NCI-H1417 treated with DMSO at 0.1 percent for 48 hours (cell line): Measurements from ENCODE around the gene FAM32A.

Experiments used
- DNase-seq: peaks from one replicate; lab custom pipeline; 2025; lab: John Stamatoyannopoulos, UW

Gene FAM32A

DNA sequence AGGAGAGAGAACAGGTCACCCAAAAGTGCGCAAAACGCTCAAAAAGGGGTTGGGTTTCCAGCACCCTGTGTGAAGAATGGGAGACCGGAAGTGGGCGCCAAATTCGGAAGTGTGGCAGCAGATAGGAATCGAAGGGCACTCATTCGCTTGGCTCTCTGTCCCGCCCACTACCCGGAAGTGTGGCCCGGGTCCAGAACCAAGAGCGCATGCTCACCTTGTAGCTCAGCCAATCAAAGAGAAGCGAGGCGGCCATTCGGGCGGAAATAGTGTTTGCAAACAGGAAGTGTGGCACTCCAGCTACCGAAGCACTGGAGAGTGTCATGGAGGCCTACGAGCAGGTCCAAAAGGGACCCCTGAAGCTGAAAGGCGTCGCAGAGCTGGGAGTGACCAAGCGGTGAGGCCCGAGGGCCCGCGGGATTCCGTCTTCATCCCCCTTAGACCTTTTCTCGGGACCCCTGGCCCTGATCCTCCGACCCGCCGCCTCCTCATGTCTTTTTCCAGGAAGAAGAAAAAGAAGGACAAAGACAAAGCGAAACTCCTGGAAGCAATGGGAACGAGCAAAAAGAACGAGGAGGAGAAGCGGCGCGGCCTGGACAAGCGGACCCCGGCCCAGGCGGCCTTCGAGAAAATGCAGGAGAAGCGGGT lies at the start of gene FAM32A:
FAM32A (plus strand) TSS at position 288 of the 645 bp plus-strand sequence; CDS start at position 321, 33 bp downstream.
- DNase-seq, result peak; percentile 95

- DNase-seq, result no peak
These were observed 49.6 kb upstream of the FAM32A start for GRCh38 chr19:16135430-16136127.

DNA sequence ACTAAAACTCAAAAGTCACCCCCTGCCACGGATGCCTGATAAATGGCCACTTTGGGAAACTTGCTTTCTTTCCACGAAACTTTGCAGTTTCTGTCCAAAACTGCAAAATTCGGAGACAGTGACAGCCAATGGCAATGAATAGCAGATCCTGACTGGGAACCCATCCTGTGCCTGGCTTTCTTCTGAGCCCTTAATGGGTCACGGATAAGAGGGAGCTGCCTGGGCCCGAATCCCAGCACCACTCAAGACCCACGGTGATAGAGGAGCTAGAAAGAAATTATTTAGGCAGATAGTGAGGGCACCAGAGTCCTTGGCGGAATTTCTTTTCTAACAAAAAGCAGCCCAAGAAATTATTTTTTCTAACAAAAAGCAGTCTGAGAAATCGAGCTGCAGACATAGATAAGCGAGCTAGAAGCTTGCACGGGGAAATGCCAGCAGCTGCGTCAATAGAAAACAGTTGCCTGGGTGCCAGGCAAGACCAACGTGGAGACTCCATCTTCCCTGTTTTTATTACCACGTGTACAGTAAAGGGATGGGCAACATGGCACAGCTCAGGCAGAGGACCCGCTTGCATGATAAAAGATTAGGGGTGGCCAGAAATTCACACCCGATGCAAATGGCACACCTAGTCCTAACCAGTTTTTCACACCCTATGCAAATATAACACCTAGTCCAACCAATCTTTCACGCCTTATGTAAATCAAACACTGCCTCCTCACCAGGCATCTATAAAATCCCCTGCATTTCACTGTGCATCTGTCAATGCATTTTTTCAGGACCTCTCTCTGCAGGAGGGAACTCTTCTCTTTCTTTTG lies 48.8 kb upstream of the FAM32A start:
- DNase-seq, result no peak

GRCh38 chr19:16139752-16140151 lies 45.5 kb upstream of the FAM32A start:
- no peak for DNase-seq

- DNase-seq, result no peak
These were observed 44.2 kb upstream of the FAM32A start for GRCh38 chr19:16141043-16141442.

DNA sequence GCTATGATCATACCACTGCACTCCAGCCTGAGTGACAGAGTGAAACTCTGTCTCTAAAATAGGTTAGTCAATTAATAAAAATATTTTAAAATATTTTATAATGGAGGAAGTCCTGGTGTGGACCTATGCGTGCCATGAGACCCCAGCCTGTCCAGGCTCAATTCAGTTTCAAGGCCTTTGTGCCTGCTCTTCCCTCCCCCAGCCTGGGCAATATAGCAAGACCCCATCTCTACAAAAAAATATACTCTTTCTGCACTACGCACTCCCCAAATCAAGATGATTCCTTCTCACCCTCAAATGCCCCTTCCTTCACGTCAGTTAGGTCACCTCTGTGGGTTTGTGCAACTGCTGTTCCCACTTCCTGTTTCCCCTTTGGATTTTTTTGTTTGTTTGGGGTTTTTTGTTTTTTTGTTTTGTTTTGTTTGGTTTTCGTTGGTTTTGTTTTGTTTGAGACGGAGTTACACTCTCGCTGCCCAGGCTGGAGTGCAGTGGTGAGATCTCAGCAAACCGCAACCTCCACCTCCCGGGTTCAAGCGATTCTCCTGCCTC lies 43.1 kb upstream of the FAM32A start:
- DNase-seq, result no peak

DNA sequence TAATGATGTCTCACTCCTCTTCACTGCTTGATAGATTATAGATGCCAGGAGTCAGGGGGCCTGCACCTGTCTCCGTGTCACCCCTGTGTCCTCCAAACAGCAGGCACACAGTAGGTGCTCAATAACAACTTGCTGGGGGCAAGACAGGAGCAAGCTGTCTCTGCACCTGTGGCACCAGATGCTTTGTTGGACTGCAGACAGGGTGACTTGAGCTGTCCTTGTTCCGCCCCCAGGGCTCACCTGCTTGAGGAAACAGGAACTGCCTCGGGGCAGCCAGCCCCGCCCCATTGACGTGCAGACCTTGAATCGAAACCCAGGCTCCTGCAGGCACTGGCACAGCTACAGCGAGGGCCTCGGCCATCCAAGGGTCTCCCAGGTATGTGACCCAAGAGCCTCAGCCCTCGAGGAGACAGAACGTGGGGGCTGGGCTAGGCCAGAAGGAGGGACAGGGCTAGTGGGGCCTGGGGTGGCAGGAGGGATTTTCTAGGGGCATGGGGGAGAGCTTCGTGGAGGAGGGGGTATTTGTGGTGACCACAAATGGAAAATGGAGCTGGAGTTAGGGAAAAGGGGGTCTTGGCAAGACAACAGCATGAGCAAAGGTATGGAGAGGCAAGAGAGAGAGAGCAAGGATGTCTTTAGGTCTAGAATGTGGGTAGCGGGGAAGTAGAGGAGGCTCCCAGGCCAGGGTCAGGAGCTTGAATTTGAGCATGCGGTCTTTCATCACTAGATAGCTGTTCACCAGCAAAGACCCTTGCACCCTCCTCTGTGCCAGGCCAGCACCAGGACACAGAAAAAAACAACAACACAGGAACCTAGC lies 41.6 kb upstream of the FAM32A start, which contains the start of gene HSH2D:
HSH2D (plus strand) TSS at position 287 of the 817 bp plus-strand sequence. CDS start 5,066 bp downstream, outside the sequence.
- no peak for DNase-seq

GRCh38 chr19:16144216-16144581 lies 41.0 kb upstream of the FAM32A start:
- DNase-seq, result no peak

DNA sequence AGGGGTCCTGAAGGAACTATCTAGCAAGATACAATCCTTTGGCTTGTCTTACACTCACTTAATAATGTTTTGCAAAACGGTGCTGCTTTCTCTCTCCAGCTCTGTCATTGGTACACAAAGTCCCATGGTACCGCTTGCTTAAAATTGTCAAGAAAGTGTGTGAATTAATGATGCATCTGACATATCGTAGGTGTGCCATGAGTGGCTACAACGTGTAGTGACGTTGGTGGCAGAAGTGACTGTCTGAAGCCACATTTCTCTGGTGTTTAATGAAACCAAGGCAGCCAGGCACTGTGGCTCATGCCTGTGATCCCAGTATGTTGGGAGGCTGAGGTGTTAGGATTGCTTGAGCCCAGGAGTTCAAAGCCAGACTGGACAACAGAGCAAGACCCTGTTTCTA lies 39.1 kb upstream of the FAM32A start:
- no peak for DNase-seq

GRCh38 chr19:16148443-16149229 lies 36.6 kb upstream of the FAM32A start:
- no peak for DNase-seq

- DNase-seq, result no peak
These were observed 31.5 kb upstream of the FAM32A start for GRCh38 chr19:16153582-16154336.

DNA sequence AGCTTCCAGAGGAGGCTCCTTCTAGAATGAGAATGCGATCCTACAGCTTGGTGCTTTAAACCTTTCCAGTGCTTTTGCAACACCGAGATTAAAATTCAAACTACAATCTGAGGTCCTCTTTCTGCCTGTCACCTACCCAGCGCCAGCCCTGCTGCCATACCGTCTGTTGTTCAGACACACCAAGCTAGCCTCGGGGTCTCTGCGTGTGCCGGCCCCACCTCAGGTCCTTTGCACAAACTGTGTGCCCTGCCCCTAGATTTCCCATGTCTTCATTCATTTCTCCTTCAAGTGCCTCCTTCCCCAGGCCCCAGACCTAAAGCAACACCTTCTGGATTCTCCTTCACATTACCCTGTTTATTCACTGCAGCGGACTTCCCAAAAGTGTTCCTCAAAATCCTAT lies 30.7 kb upstream of the FAM32A start:
- DNase-seq, result no peak

GRCh38 chr19:16155128-16155527 lies 30.1 kb upstream of the FAM32A start:
- no peak for DNase-seq

- DNase-seq, result no peak
These were observed 28.3 kb upstream of the FAM32A start for GRCh38 chr19:16156904-16157303.

DNA sequence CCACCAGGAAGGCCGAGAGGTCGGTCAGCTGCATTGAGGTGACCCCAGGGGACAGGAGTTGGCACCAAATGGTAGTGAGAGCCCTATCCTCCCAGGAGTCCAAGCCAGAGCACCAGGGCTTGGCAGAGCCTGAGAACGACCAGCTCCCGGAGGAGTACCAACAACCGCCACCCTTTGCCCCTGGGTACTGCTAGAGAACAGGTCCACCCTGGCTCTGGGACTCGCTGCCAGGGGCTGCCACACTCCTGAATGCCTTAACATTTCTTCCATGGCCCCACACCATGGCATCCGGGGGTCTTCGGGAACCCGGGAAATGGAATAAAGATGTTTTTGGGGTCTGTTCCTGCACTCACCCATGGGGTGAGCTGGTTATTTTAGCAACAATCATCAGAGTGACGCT lies 27.6 kb upstream of the FAM32A start:
- DNase-seq, result no peak

GRCh38 chr19:16159655-16160054 lies 25.6 kb upstream of the FAM32A start:
- DNase-seq, result no peak

DNA sequence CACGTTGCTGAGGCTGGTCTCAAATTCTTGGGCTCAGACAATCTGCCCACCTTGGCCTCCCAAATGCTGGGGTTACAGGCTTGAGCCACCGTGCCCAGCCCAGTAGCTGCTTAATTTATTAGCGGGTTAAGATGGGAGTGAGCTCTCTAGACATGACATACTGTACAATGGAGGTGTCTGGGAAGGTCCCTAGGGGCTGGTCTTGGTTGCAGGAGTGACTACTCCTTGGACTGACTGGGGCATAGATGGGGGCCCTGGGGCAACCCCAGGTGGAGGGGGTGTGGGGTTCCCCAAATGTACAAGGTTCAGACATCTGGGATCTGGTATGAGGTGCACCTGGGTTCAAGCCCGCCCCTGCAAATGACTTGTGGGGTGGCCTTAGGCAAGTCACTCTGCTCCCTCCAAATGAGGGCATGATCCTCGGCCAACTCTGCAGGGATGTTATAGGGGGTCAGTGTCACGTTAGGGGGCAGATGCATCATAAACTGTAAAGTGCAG lies 24.7 kb upstream of the FAM32A start:
- DNase-seq, result no peak

DNA sequence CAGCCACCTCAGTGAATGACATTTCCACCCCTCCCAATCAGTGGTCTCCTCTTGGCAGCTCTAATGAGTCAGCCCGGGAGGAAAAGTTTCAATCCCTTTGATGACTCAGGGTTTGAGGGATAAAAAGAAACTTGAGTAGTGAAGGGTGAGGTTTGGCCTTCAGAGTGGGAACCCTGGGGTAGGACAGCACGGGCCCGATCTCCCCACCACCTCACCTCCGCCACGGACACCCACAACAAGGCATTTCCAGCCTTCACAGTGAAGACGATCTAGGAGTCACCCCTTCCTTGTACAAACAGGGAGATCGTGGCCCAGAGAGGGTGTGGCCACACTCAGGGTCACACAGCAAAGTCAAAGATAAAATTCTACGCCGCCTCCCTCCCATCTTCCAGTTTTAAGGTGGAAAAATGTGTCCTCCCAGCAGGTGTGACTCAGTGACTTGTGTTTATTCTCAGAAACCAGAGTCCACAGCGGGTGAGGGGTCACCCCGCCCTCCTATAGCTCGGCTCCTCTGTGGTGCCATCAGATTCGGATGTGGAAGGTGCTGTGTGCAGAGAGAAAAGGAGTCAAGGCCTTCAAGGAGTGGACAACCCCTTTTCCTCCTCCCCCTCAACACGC lies 24.2 kb upstream of the FAM32A start:
- no peak for DNase-seq

- no peak for DNase-seq
These were observed 23.4 kb upstream of the FAM32A start for GRCh38 chr19:16161840-16162239.
